Neuronal stem cell (in vitro differentiated cells): ENCODE measurements around the gene OTOR.

Experiments used
- DNase-seq: peaks from one replicate; pipeline ENCODE4 v3.0.0-alpha.2; 2013; ENCODE audit warnings: low spot score
- H2AFZ ChIP-seq: one replicate; pipeline ENCODE4 v1.6.1; 2013; ENCODE audit warnings: mild to moderate bottlenecking, low read length, inconsistent platforms
- H2AK5ac ChIP-seq: 2 replicates; pipeline ENCODE4 v1.6.1; 2013; ENCODE audit warnings: low read depth, mild to moderate bottlenecking, inconsistent platforms, low read length, moderate library complexity, mixed read lengths
- H2BK120ac ChIP-seq: 2 replicates; pipeline ENCODE4 v1.6.1; 2013; ENCODE audit warnings: low read depth, mild to moderate bottlenecking, inconsistent platforms, low read length, moderate library complexity, mixed read lengths
- H2BK12ac ChIP-seq: one replicate; pipeline ENCODE4 v1.6.1; 2013; ENCODE audit warnings: low read length, inconsistent platforms
- H2BK15ac ChIP-seq: 2 replicates; pipeline ENCODE4 v1.6.1; 2013; ENCODE audit warnings: mild to moderate bottlenecking, low read length, inconsistent platforms, mixed read lengths
- H2BK5ac ChIP-seq: one replicate; pipeline ENCODE4 v1.6.1; 2013; ENCODE audit warnings: inconsistent platforms, mild to moderate bottlenecking, low read length, moderate library complexity
- H3K14ac ChIP-seq: one replicate; pipeline ENCODE4 v1.6.1; 2013; ENCODE audit warnings: low read length, inconsistent platforms
- H3K18ac ChIP-seq: 2 replicates; pipeline ENCODE4 v1.6.1; 2013; ENCODE audit warnings: low read length, inconsistent platforms
- H3K23ac ChIP-seq: 2 replicates; pipeline ENCODE4 v1.6.1; 2013; ENCODE audit warnings: low read depth, mild to moderate bottlenecking, mixed read lengths, low read length, inconsistent platforms; ENCODE audit not compliant: poor library complexity
- H3K27ac ChIP-seq: replicated peaks from 3 replicates; pipeline ENCODE4 v1.5.1; 2013; ENCODE audit warnings: low read length, inconsistent platforms
- H3K27me3 ChIP-seq, 3 experiments: 2 replicates each; pipeline ENCODE4 v1.6.1; 2013; ENCODE audit warnings: low read length in 3 of 3, mild to moderate bottlenecking in 2 of 3, inconsistent platforms in 1 of 3, low read depth in 1 of 3, mixed read lengths in 1 of 3, moderate library complexity in 1 of 3; ENCODE audit not compliant: control insufficient read depth in 3 of 3, insufficient read depth in 3 of 3
- H3K36me3 ChIP-seq, 2 donors: replicated peaks in 1 of 2; 2 replicates each; pipeline ENCODE4 v1.6.1; 2013; ENCODE audit warnings: low read length in 2 of 2; ENCODE audit not compliant: control insufficient read depth in 2 of 2, insufficient read depth in 2 of 2
- H3K4ac ChIP-seq: 2 replicates; pipeline ENCODE4 v1.6.1; 2013; ENCODE audit warnings: inconsistent platforms, mild to moderate bottlenecking, low read length, moderate library complexity
- H3K4me1 ChIP-seq, 2 donors: 1 replicate in 1 of 2; 2 replicates in 1 of 2; pipeline ENCODE4 v1.6.1; 2013; ENCODE audit warnings: low read length in 2 of 2, low read depth in 1 of 2; ENCODE audit not compliant: control insufficient read depth in 2 of 2, insufficient read depth in 1 of 2
- H3K4me2 ChIP-seq: one replicate; pipeline ENCODE4 v1.6.1; 2013; ENCODE audit warnings: mild to moderate bottlenecking, low read length, inconsistent platforms; ENCODE audit not compliant: insufficient read depth, poor library complexity, severe bottlenecking
- H3K4me3 ChIP-seq, 2 donors: 2 replicates each; pipeline ENCODE4 v1.5.1; 2013; ENCODE audit warnings: low read length in 2 of 2, mild to moderate bottlenecking in 2 of 2, inconsistent platforms in 1 of 2, moderate library complexity in 1 of 2
- H3K79me1 ChIP-seq: one replicate; pipeline ENCODE4 v1.6.1; 2013; ENCODE audit warnings: low read depth, mild to moderate bottlenecking, inconsistent platforms, low read length, moderate library complexity
- H3K9ac ChIP-seq: one replicate; pipeline ENCODE4 v1.6.1; 2013; ENCODE audit warnings: mild to moderate bottlenecking, low read depth, low read length, inconsistent platforms; ENCODE audit not compliant: poor library complexity
- H3K9me3 ChIP-seq, 2 donors: replicated peaks in 1 of 2; 2 replicates each; pipeline versions ENCODE3 to v1.6.1; 2013; ENCODE audit warnings: low read length in 2 of 2, mild to moderate bottlenecking in 2 of 2, inconsistent platforms in 1 of 2, low read depth in 1 of 2, mixed read lengths in 1 of 2, moderate library complexity in 1 of 2; ENCODE audit not compliant: control insufficient read depth in 2 of 2, insufficient read depth in 1 of 2
- H4K8ac ChIP-seq: one replicate; pipeline ENCODE4 v1.6.1; 2013; ENCODE audit warnings: low read depth, mild to moderate bottlenecking, inconsistent platforms, low read length, moderate library complexity
- H4K91ac ChIP-seq: one replicate; pipeline ENCODE4 v1.6.1; 2013; ENCODE audit warnings: low read length, low read depth, mild to moderate bottlenecking, inconsistent platforms; ENCODE audit not compliant: poor library complexity
- WGBS, 2 donors: extraction: QIAGEN DNeasy Blood & Tissue Kit; methylation state at CpG; one replicate each; pipeline ENCODE4 v1.1.7; 2013; ENCODE audit warnings: missing lambda C conversion rate in 2 of 2, mixed read lengths in 1 of 2; ENCODE audit not compliant: insufficient read length in 2 of 2, insufficient replicate concordance in 1 of 2; ENCODE audit errors: extremely low coverage in 2 of 2; 5-methylcytosine and 5-hydroxymethylcytosine counted together

The OTOR gene

DNA sequence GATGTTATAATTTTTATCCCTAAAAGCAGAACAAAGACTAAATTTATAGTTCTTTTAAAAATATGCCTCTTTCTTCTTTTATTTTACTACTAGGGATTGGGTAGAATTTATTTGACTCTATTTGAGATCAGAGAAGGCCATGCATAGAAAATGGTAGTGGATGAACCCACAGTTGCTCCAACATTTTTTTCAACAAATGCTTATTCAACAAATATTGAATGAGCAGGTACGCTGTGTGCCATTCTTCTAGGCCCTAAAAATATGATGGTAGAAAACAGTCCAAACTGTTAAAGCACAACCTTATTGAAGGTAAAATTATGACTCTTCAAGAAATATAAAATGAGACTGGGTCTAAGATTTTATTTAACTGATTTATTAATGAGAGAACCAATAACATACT lies 30.0 kb downstream of the OTOR start:
- Histone ChIP-seq H3K36me3 (no peaks in the 10 kb centered on the region), H2BK12ac (no peak overlapping the region), H3K4me2 (no peak overlapping the region), H2AFZ (no peak overlapping the region), H3K27me3 (no peaks in the 10 kb centered on the region), H3K27ac (no peak overlapping the region), H3K79me1 (no peaks in the 10 kb centered on the region), H3K4me1 (no peaks in the 10 kb centered on the region), H3K4ac (no peak overlapping the region), H4K8ac (no peak overlapping the region), H2AK5ac (no peak overlapping the region), H3K14ac (no peak overlapping the region), H2BK15ac (no peak overlapping the region), H3K23ac (no peak overlapping the region), H3K4me3 (no peak overlapping the region), H3K9ac (no peak overlapping the region), H2BK5ac (no peak overlapping the region), H3K9me3 (no peaks in the 10 kb centered on the region), H2BK120ac (no peak overlapping the region), H3K18ac (no peak overlapping the region), H4K91ac (no peak overlapping the region)
- WGBS, 2 donors: no CpG with 5 or more reads among the region's 1 CpG
- no peak for DNase-seq

DNA sequence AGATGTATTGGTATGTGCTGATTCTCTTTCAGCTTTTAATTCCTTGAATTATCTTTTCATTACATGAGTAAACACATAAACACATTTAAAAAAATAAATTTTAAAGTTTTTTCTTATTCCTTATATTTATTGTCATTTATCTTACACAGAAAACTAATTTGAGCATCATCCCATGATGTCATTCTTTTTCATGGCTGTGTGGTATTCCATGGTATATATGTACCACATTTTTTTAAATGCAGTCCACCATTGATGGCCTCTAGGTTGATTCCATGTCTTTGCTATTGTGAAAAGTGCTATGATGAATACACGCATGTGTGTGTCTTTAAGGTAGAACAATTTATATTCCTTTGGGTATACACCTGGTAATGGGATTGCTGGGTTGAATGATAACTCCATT lies 33.3 kb downstream of the OTOR start:
- no peaks in the 10 kb centered on the region for H3K79me1 ChIP-seq
- H2BK5ac ChIP-seq: no peak overlapping the region
- H3K4me1 ChIP-seq: peaks cover 3 to 5% of the 10 kb centered on the region in 2 donors
- DNase-seq: no peak
- no peaks in the 10 kb centered on the region for H3K27me3 ChIP-seq
- no peak overlapping the region for H2BK120ac ChIP-seq
- no peak overlapping the region for H4K8ac ChIP-seq
- H2AFZ ChIP-seq: no peak overlapping the region
- H3K9me3 ChIP-seq: no peaks in the 10 kb centered on the region
- WGBS, 2 donors: no CpG with 5 or more reads among the region's 1 CpG
- H3K36me3 ChIP-seq: no peaks in the 10 kb centered on the region
- H3K27ac ChIP-seq: no peak overlapping the region
- no peak overlapping the region for H3K14ac ChIP-seq
- H3K4me3 ChIP-seq: no peak overlapping the region
- no peak overlapping the region for H3K9ac ChIP-seq
- H3K4me2 ChIP-seq: no peak overlapping the region
- no peak overlapping the region for H3K4ac ChIP-seq
- no peak overlapping the region for H3K18ac ChIP-seq
- H2BK12ac ChIP-seq: no peak overlapping the region
- H4K91ac ChIP-seq: no peak overlapping the region
- no peak overlapping the region for H2BK15ac ChIP-seq
- no peak overlapping the region for H3K23ac ChIP-seq
- no peak overlapping the region for H2AK5ac ChIP-seq

DNA sequence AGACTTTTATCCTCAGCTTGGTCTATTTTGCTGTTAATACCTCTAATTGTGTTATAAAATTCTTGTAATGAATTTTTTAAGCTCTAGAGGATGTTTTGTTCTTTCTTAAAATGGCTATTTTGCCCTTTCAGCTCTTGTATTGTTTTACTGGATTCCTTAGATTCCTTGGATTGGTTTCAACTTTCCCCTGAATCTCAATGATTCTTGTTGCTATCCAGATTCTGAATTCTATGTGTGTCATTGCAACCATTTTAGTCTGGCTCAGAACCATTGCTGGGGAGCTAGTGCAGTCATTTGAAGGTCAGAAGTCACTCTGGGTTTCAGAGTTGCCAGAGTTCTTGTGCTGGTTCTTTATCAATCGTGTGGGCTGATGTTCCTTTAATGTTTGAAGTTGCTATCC lies 37.1 kb downstream of the OTOR start:
- no peak overlapping the region for H2BK15ac ChIP-seq
- no peak overlapping the region for H3K4ac ChIP-seq
- DNase-seq: no peak
- H3K27me3 ChIP-seq: no peaks in the 10 kb centered on the region
- no peak overlapping the region for H4K91ac ChIP-seq
- no peak overlapping the region for H3K23ac ChIP-seq
- no peak overlapping the region for H4K8ac ChIP-seq
- WGBS, 2 donors: no CpG with 5 or more reads among the region's 1 CpG
- no peaks in the 10 kb centered on the region for H3K9me3 ChIP-seq
- H3K4me2 ChIP-seq: no peak overlapping the region
- no peak overlapping the region for H2BK120ac ChIP-seq
- H2AFZ ChIP-seq: no peak overlapping the region
- no peak overlapping the region for H3K27ac ChIP-seq
- H3K9ac ChIP-seq: no peak overlapping the region
- no peak overlapping the region for H2BK12ac ChIP-seq
- no peak overlapping the region for H2AK5ac ChIP-seq
- no peak overlapping the region for H3K18ac ChIP-seq
- no peaks in the 10 kb centered on the region for H3K36me3 ChIP-seq
- no peaks in the 10 kb centered on the region for H3K79me1 ChIP-seq
- peaks cover 3 to 5% of the 10 kb centered on the region in 2 donors for H3K4me1 ChIP-seq
- H2BK5ac ChIP-seq: no peak overlapping the region
- H3K14ac ChIP-seq: no peak overlapping the region
- no peak overlapping the region for H3K4me3 ChIP-seq
